HG02610 (cell line): ENCODE measurements around the gene DCUN1D2.
"Not testable (repeated sequence)": the region's sequence is repeated elsewhere in the genome, so short reads cannot be mapped to it uniquely, and the experiment has no call there.

Source experiments
- ATAC-seq: cut with Tn5 transposase; IDR thresholded peaks from one replicate; pipeline ENCODE4 v1.9.1; 2021; ENCODE audit warnings: mild to moderate bottlenecking, moderate library complexity; ENCODE audit not compliant: unreplicated experiment

DCUN1D2 gene

DNA sequence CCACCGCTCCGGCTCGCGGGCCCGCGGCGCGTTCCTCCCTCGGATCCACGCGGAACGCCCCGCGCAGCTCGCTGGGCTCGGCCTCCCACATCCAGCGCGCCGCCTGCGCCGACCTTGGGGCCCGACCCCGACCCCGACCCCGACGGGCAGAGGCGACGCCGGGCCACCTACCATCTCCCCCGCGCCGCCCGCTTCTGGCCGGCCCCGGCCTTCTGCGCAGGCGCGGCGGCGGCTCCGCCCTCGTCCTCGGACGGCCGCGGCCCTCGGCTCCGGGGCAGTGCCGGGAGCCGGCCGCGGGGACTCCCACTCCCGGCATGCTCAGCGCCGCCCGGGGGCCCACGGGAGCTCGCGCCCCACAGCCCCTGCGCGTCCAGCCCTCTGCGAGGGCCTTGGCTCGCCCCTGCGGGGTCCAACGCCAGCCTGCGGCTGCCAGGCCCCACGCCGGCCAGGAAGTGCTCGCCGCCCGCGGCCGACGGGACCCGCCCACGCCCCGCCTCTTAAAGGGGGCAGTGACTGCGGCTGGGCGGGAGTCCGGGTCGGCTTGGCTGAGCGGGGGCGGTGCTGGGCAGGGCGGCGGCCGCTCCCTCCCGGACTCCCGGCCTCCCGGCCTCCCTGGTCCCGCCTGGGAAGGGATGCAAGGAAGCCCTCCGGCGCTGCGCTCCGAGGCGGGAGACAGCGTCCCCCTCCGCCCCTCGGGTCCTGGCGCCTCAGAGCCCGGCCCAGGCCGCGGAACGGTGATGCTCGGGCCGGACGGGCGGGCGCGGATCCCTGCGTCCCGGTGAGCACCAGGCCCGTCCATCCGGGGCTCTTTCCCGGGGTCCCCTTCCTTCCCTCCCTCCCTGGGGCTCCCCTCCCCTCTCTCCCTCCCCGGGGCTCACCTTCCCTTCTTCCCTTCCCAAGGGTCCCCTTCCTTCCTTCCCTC is at the start of gene DCUN1D2:
Gene DCUN1D2 (minus strand): TSS at position 216 of the 922 bp plus-strand sequence. CDS start 42 bp downstream, at position 174.
- peak; percentile 73 for ATAC-seq

DNA sequence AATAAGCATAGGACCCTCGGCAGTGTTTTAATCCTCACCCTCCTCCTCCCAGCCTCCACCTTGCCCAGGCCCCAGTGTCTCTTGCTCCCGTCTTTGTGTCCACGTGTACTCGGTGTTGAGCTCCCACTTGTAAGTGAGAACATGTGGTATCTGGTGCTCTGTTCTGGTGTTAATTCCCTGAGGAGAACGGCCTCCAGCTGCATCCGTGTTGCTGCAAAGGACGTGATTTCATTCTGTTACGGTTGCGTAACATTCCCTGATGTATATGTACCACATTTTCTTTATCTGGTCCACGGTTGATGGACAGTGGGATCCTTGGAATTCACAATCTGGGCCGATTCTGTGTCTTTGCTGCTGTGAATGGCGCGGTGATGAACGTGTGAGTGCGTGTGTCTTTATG is 49.3 kb upstream of the DCUN1D2 start:
- ATAC-seq = no peak

DNA sequence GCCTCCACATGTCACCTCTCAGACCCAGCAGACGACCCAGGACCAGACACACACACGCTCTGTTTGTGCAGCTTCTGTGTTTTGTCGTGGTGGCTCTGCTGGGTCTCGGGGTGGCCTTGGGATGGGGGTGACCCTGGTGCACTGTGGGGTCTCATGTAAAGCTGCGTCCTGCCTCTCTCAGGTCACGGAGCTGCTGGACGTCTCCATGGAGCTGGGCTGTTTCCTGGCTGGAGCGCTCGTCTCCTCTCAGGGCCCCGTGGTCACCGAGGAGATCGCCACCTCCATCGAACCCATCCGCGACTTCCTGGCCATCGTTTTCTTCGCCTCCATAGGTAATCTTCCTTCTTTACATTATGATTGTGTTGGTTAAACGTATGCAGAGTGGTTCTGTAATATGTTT is 48.7 kb upstream of the DCUN1D2 start:
- ATAC-seq = no peak

DNA sequence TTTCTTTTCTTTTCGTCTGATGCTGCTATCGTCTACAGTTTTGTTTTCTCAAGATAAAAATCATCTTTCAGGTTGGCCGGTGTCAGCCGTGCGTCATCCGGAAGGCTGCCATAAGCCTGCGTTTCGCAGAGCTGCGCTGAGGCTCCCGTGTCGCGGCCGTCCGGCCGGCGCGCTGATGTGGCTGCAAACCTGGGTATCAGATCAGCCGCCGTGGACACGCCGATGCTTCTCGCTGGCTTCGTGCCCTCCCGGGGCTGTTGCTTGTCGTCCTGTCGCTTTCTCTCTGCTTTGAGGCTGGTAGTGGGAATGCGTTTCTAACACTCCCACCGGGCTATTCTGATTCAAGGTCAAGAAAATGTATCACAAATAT is 48.2 kb upstream of the DCUN1D2 start:
- ATAC-seq = no peak

DNA sequence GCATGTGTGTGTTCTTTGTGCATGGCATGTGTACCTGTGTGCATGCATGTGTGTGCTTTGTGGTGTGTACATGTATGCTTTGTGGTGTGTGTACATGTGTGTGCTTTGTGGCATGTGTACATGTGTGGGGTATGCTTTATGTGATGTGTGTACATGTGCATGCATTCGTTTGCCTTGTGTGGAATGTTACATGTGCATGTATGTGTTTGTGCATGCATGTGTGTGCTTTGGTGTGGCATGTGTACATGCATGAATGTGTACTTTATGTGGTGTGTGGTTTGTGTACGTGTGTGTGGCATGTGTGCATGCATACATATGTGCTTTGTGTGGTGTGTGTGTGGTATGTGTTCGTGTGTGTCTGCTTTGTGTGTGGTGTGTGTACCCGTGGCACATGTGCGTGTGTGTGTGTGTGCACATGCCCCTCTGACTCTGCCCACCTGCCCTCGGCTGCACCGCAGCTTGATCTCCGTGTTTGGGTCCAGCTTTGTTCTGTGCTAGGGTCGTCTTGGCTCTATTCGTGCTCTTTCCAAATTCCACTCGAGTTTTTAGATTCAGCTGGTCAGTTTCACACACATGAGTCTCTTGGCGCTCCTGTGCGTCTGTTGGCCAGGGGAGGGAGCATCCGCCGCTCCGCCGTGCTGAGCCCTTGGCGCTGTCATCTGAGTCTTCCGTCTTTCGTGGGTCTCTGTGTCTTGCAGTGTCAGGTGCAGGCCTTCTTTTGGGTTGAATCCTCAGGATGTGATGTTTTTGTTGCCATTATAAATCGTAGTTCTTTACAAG is 47.6 kb upstream of the DCUN1D2 start:
- no peak for ATAC-seq

DNA sequence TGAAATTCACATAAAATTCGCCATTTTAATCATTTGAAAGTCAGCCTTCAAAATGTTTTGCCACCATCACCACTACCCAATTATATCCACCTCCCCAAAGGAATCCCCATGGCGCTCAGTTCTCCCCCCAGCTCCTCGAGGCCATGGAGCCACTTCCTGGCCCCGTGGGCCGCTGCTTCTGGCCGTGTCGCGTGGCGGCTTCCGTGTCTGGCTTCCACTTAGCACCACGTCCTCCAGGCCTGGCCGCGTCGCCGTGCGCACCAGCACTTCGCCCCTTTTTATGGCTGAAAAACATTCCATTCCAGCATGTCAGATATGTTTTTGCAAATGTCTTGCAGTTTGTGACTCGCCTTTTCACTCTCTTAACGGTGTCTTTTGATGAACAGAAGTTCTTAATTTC is 46.7 kb upstream of the DCUN1D2 start:
- no peak for ATAC-seq

DNA sequence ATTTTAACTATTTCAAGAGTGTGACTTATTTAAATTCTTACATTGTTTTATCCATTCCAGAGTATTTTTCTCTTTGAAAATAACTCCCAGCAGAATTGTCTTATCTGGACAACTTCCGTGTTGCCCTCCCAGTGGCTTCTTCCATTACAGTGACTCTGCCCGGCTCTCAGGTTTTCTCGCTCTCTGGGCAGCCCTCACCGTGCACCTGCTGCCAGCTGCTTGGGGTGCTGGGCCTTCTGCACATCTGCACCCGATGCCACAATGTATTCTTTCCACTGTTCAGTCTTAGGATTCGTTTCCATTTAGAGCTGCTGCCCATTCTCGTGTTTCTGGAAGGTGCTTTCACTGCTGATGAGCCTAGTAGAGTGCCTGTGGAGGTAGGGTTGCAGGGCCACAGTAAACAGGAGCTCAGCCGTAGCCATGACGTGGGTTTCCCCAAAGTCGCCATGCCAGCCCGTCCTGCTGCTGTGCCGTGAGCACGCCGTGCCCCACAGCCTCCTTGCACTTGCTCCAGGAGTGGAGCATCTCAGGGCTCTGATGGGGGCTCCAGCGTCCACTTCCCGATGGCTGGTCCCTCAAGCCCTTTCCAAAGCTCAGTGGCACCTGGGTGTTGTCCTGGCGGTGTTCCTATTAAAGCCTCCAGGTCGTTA is 46.1 kb upstream of the DCUN1D2 start:
- no peak for ATAC-seq

DNA sequence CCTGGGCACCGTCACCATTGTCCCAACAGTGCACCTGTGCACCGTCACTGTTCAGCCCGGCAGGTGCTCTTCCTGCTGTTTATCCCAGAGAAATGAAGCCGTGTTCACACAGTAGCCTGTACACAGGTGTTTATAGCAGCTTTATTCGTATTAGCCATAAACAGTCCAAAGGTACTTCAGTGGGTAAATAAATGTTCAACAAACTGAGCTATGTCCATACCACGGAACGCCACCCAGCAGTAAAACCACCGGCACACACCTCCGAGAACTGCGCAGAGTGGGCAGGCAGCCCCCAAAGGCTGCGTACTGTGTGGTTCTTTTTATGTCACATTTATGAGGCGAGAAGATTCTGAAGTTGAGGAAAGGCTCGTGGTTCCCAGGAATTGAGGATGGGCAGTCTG is 44.9 kb upstream of the DCUN1D2 start:
- no peak for ATAC-seq

DNA sequence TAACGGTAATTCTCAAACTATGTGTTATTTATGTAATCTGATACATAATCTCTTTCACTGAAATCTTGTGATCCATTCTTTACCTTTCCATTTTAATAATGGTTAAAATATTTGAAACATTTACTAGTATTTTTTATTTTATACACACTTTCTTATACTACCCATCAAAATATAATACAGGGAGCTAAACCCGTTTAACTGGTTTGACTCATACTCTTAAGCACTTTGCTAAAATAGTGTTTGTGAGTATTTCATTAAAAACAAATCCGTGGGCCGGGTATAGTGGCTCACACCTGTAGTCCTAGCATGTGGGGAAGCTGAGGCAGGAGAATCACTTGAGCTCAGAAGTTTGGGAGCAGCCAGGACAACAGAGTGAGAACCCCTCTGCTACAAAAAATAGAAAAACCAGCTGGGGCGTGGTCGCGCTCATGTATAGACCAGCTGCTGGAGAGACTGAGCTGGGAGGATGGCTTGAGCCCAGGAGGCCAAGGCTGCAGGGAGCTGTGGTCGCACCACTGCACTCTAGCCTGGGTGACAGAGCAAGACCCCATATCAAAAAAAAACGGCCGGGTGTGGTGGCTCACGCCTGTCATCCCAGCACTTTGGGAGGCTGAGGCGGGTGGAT is 43.8 kb upstream of the DCUN1D2 start:
- ATAC-seq = no peak

DNA sequence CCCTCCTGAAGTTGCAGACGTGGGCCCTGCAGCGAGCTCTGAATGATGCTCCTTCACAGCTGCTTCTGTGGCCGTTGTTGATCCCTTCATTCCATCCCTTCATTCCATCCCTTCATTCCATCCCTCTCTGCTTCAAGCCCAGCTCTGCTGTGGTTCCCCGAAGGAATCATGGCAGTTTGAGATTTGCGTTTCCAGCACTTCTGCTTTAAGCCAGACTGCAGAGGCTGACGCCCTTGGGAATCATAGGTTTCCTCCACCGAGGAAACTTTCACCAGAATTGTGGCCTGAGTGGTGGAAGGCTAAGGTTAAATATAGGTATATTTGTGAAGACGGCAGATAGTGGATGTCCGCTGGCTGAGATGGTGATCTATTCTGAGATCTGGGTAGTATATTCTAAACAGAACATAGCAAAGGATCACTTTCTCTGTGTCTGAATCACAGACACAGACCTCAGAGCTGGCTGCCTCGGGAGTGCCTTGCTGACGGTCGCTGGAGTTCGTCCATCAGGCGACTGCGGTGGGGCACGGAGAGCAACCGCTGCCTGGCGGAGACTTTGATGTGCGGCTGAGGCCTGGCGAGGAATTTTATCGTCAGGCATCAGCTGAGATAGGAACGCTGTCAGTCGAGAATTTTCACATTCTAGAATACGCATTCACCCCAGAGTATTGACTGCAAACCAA is 42.8 kb upstream of the DCUN1D2 start:
- no peak for ATAC-seq

DNA sequence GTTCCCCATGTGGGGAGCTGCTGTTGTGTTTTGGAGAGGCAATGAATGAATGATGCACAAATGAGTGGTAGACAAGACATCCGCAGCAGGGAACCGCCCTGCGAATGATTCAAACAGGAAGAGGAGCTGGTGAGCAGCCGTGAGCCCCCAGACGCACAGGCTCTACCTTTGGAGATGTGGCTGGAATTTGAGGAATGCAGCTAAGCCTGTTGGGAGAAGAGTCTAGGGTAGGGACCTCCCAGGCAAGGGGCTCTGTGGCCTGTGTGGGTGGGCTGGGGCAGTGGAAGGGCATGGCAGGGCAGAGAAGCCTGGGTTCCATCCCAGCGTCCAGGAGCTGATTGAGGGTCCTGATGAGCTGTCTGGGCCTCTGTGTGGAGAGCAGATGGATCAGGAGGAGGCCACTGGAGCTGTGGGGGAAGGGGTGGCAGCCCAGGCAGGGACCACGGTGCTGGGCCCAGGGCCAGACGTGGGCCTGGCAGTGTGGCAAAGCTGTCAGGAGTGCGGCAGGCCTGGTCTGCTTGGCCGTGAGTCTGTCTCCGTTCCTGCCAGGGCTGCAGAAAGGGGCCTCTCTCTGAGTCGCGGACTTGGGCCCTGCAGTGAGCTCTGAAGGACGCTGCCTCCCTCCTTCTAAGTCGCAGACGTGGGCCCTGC is 41.8 kb upstream of the DCUN1D2 start:
- no peak for ATAC-seq

DNA sequence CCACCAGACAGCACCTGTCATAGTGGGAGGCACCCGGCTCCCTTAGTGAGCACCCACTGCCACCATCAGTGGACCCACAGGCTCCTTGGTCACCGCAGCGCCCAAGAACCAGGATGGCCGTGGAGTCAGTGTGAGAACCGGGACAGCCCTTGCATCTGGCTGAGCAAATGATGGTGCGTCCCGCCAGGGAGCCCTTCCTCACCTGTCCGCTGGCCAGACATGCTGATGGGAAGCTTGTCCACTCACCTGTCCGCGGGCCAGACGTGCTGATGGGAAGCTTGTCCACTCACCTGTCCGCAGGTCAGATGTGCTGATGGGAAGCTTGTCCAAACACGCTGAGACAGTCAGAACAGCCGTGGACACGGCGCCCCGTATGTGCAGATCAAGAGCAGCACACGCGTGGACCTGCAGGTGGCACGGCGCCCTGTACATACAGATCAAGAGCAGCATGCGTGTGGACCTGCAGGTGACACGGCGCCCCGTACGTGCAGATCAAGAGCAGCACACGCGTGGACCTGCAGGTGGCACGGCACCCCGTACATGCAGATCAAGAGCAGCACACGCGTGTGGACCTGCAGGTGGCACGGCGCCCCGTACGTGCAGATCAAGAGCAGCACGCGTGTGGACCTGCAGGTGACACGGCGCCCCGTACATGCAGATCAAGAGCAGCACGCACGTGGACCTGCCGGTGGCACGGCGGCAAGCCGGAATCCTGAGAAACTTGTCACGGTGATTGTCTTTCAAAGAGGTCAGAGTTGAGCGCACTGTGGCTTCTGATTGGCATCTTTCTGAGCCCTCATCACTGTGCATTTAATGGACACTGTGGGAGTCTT is 40.7 kb upstream of the DCUN1D2 start:
- ATAC-seq = no peak

DNA sequence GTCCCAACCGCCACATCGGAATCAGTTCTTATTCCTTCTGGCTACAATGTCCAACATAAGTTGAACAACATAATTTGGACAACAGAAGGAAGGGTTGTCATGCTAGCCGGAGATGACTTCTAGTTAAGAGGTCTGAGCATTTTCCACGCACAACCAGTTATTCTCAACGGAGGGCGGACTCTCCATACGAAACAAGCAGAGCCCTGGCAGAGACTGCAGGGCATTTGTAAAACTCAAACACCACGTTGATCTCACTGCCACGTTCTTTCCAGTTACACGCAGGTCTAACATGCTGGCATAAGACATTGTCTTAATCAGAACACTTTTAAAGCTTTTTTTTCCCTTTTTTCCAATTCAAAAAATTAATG is 38.3 kb upstream of the DCUN1D2 start:
- ATAC-seq = no peak

DNA sequence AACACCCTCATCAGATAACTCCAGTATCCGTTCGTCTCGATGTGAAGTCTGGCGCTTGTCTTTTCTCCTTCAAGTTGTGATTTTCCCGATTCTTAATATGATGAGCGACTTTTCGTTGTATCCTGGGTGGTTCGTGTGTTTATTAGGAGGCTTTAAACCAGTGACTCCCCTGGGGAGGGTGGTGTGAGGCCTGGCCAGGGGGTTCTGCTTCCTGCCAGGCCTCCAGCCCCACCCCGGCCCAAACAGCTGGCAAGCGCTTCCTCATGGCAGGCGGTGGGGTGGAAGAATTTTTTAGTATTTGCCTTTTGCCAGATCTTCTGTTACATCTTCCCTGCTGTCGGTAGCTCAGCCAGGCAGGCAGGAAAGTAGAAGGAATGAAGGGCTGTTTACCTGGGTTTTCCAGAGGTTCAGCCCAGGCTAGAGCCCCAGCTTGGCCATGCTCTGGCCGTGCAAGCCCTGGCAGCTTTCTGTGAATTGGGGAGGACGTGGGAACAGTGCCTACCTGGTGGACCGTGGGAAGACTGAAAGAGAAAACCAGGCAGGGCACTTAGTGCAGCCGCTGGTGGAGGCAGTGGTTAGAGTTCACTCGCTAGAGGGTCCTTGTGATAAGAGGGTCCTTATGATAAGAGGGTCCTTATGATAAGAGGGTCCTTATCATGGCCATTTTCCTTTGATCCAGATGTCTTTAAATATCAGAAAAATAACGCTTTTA is 37.7 kb upstream of the DCUN1D2 start:
- no peak for ATAC-seq

DNA sequence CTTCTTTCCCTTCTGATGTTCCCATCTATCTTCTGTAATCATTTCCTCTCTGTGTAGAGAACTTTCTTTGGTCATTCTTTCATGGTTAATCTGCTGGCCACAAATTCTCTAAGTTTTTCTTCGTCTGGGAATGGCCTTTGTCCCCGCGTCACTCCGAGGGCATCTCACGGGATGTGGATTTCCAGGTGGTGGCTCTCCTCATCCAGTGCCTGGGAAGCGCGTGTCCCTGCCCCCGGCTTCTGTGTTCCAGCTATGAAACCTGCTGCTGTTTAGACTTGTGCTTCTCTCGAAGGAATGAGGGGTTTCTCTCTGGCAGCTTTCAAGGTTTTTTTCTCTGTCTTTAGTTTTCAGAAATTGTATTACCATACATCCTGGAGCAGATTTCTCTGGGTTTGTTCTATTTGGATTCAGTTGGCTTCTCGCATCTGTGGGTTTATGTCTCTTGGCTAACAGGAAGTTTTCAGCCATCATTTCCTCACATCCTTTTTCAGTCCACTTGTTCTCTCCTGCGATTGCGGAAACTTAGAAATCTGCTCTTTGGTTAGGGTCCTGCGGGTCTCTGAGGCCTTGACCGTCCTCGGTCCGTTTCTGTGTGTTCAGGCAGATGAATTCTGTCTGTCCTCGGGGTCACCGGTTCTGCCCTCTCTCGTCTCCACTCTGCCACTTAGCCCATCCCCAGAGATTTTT is 36.9 kb upstream of the DCUN1D2 start:
- no peak for ATAC-seq

DNA sequence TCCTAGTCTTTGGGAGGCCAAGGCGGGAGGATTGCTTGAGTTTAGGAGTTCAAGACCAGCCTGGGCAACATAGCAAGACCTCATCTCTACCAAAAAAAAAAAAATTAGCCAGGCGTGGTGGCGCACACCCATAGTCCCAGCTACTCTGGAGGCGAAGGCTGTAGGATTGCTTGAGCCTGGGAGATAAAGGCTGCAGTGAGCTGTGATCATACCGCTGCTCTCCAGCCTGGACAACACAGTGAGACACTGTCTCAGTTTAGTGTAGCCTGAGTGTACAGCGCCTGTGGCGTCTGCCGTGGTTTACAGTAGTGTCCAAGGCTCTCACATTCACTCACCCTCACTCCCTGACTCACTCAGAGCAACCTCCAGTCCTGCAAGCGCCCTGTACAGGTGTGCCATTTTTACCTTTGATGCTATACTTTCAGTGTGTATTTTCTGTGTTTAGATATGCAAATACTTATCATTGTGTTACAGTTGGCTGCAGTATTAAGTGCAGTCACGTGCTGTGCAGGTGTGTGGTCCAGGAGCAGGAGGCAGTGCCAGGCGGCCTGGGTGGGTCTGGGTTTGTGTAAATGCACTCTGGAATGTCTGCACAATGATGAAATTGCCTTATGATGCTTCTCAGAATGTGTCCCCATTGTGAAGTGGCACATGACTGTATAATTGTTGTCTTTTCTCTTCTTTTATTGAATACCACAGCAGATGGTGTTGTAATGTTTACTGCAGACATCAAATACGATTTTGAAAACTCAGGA is 36.1 kb upstream of the DCUN1D2 start:
- no peak for ATAC-seq

DNA sequence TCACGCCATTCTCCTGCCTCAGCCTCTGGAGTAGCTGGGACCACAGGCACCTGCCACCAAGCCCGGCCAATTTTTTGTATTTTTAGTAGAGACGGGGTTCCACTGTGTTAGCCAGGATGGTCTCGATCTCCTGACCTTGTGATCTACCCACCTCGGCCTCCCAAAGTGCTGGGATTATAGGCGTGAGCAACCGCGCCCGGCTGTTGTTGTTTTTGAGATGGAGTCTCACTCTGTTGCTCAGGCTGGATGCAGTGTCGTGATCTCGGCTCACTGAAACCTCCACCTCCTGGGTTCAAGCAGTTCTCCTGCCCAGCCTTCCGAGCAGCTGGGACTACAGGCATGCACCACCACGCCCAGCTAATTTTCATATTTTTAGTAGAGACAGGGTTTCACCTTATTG is 31.9 kb upstream of the DCUN1D2 start:
- not testable (repeated sequence) for ATAC-seq
